Fibroblast of mammary gland (primary cell): ENCODE data around the gene SLC15A4.

Experiments used
- DNase-seq: peaks from one replicate; pipeline ENCODE4 v3.0.0-alpha.2; 2010; ENCODE audit warnings: low read depth
- H3K4me3 ChIP-seq: 2 replicates; pipeline ENCODE4 v1.5.1; 2011; ENCODE audit warnings: low read depth, mild to moderate bottlenecking, low read length, moderate library complexity; ENCODE audit not compliant: control insufficient read depth
- TF ChIP-seq, protein P1 (sequence below): conservative IDR thresholded peaks from 2 replicates; pipeline ENCODE4 v1.5.1; 2011; ENCODE audit warnings: low read depth, low read length, inconsistent platforms; ENCODE audit not compliant: control insufficient read depth, insufficient read depth

The SLC15A4 gene

DNA sequence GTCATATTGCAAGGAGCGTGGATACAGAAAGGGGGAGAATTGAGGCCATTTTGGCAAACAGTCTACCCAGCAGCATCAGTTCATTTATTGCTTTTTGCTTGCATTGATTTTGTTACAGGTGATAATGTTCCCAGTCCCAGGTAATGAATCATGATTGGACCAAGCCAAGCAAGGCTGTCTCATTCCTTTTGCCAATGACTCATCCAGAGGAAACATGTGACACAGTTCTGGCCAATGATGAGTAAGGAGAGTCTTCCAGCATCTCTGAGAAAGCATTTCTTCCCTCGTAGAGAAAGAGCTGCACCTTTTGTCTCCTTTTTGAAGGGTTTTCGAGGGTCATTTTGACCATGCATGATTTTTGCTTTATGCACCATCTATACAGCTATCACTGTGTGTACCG, 68.2 kb downstream of the SLC15A4 start:
- no peak for DNase-seq
- TF ChIP-seq, protein P1, sequence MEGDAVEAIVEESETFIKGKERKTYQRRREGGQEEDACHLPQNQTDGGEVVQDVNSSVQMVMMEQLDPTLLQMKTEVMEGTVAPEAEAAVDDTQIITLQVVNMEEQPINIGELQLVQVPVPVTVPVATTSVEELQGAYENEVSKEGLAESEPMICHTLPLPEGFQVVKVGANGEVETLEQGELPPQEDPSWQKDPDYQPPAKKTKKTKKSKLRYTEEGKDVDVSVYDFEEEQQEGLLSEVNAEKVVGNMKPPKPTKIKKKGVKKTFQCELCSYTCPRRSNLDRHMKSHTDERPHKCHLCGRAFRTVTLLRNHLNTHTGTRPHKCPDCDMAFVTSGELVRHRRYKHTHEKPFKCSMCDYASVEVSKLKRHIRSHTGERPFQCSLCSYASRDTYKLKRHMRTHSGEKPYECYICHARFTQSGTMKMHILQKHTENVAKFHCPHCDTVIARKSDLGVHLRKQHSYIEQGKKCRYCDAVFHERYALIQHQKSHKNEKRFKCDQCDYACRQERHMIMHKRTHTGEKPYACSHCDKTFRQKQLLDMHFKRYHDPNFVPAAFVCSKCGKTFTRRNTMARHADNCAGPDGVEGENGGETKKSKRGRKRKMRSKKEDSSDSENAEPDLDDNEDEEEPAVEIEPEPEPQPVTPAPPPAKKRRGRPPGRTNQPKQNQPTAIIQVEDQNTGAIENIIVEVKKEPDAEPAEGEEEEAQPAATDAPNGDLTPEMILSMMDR: no peak
- no peak overlapping the region for H3K4me3 ChIP-seq

DNA sequence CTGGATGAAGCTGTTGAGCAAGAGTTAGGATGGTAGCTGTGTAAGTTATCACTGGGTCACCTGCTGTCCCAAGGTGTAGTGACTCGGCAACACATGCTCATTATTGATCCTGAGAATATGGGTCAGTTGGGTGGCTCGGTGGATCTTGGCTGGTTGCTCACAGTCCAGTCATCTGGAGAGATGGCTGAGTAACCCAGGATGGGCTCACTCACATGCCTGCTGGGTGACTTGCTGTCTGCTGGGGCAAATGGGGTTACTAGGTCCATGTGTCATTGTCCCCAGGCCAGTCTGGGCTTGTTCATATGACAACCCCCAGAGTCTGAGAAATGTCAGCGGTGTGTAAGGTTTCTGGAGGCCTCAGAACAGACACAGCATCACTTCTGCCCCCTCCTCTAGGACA, 69.5 kb downstream of the SLC15A4 start:
- no peak for DNase-seq
- H3K4me3 ChIP-seq: no peak overlapping the region
- TF ChIP-seq, protein P1: no peak

- DNase-seq: no peak
- no peak overlapping the region for H3K4me3 ChIP-seq
- TF ChIP-seq, protein P1: no peak
Measured at GRCh38 chr12:128753438-128753837, 70.3 kb downstream of the SLC15A4 start.

DNA sequence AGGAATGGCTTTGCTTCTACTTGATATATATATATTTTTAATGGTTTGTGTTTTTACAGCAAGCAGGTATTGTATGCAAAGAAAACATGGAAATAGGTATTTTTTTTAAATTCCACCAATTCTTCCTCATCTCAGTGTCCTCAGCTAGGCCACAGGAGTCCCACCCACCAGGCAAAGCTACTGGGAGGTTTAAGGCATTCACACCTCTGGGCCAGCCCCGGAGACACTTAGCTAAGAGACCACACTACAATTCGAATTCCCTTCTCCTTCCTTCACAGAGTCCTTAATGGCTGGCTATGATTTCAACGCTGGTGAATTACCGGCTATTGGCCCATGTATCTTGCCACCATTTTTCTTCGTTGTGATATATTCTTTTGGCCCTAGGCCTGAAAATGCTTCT, 71.4 kb downstream of the SLC15A4 start:
- no peak for DNase-seq
- H3K4me3 ChIP-seq: no peak overlapping the region
- TF ChIP-seq, protein P1: no peak

DNA sequence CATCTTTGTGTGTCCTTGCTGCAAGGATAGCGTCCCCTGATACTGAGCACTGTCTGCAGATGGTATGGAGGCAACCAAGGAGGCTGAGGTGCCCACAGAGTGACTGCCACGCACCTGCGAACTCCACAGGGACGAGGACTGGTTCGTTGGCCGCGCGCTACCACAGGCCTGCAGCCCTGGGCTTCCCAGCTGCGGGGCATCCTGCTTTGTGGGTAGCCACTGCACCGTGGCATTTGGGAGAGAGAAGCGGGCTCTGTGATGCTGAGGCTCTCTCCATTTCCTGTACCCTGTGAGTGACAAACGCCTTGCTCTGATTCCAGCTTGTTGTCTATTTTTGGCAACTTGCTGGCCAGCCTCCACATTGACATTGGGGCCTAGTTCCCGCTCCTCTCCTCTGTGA, 76.3 kb downstream of the SLC15A4 start:
- TF ChIP-seq, protein P1: no peak
- no peak for DNase-seq
- no peak overlapping the region for H3K4me3 ChIP-seq

DNA sequence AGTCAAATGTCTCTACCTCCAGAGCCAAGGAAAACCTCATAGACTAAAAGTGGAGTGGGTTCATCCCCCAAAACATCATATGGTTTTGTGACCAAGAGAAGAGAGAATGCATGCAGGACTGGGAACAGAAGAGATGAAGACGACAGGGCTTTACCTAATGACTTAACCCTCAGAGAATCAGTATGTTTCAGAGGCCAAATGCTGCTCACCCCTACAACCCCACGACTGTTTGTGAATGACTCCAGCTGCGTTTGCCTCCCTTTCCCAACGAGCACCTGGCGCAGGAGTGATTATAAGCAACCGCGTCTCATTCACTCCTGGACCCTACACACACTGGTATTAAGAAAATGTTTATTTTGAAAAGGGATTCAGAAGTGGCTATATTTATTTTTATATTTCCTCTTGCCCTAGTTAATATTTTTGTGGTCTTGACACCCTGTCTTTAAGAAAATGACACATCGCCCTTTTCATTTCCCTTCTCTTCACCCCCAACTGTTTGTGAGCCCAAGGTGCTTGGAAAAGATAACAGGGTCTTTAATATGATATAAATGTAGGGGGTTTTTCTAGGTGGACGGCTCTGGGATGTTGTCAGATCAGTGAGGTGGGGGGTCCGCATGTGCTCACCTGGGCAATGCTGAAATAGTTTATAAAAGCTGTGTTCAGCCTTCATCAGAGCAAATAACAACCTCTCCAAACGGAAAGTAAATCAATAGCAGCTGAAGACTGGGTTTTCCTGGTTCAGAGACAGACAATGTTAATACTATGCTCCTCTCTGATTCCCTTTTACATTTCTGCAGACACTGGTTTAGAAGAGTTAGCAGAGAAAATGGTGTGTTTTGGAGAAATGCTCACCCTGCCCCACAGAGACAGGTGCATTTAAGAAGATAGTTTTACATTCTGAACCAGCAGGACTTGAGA, 77.7 kb downstream of the SLC15A4 start:
- DNase-seq: no peak
- TF ChIP-seq, protein P1: no peak
- H3K4me3 ChIP-seq: no peak overlapping the region
